EL (cell line): ENCODE results near the gene ZAP70.
"Not testable (repeated sequence)": the region's sequence is repeated elsewhere in the genome, so short reads cannot be mapped to it uniquely, and the experiment has no call there.

ENCODE experiments used
- DNase-seq: peaks from one replicate; pipeline ENCODE4 v3.0.0-alpha.2; 2016

Gene ZAP70

DNA sequence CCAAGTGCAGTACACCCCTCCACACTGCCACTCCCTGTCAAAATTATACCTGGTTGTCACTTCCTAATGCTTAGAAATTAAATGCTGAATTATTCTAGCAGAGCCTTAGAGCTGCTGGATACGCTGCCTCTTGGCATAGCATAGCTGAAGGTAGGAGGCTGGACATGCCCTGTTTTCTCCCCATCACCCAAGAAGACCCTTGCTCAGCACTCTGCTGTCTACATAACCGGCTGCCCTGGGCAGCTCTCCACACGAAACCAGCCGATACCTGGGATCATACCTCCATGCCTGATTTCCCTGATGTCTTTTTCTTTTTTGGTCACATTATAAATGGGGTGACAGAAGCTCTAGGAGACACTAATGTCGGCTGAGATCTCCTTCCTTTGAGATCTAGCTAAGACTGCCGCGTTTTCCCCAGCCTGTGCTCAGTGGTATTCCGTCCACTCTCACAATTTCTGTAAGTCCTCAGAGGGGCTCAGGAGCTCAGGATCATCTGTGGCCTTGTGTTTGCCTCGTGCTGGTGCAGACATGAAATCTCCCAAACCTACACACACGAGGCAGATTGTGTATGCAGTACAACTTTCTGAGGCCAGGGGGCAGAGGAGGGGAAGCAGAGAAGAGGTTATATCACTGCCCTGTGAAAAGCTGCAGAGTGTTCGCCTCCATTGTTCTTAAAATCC lies 13.5 kb upstream of the ZAP70 start:
- DNase-seq, result peak; percentile 49

DNA sequence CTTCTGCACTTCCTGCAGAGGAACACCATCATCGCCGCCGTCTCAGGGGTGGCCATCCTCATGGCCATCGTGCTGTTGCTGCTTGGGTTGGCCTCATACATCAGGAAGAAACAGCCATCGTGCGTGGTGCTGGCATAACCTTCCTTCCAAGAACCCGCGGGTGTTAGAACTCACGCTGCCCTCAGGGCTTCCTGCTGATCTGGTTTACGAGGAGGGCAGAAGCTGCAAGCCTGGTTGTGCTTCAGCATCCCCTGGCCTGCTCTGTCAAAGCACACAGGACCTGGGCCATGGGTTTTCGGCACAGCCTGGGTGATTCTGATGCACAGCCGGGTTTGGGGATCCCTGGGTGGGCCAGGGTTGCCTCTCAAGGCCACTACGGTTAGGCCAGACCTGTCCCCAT lies 12.2 kb upstream of the ZAP70 start:
- no peak for DNase-seq

DNA sequence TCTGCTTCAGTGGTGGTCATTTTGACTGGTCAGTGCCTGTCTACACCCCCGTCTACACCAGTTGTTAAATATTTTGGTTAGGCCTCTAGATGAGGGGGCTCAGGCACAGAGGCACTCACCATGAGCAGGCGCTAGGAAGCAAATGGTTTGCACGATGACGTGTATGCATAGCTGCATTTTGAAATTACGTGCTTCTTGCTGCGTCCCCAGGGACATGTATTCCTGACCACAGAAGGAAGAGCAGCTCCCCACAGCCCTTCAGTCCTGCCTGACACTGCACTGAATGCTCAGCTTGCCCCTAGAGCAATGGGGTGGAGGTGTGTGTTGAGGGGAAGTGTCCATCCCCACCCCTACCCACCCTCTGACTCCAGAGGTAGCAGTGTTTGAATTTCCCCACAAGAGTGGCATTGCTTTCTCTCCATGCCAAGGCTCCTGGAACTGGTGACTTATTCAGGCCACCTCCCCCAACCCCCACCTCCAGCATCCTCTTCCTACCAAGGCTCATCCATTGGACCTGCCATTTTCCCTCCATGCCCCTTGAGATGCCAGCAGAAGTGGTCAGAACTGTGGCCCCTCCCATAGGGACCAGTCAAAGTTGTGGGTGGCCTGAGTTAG lies 11.4 kb upstream of the ZAP70 start:
- DNase-seq, result no peak

DNA sequence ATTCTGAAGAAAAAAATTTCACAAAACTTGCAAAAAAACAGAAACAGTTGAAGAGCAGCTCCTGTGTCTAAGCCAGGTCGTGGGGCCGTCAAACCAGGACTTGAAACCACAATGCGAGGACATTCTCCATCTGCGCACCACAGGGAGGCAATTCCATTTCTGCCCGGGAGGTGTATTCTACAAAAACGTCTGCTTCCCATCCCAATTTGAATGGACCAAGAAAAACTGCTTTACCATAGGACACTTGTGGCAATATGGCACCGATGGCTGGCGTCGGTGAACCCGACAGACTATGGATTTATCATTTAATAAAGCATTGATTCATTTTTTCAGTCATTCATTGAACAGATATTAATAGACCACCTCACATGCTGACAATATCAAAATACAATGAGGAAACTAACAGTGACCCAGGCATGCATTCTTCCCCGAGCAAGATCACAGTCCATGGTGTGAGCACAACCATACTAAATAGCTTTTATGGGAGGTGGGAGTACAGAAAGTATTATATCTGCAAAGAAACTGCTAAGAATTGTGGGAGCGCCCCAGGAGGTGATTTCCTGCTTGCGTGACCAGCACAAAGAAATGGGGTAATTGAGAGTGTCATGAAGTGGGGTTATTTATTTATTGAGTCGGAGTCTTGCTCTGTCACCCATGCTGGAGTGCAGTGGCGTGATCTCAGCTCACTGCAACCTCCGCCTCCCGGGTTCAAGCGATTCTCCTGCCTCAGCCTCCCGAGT lies 10.5 kb upstream of the ZAP70 start:
- DNase-seq, result no peak

DNA sequence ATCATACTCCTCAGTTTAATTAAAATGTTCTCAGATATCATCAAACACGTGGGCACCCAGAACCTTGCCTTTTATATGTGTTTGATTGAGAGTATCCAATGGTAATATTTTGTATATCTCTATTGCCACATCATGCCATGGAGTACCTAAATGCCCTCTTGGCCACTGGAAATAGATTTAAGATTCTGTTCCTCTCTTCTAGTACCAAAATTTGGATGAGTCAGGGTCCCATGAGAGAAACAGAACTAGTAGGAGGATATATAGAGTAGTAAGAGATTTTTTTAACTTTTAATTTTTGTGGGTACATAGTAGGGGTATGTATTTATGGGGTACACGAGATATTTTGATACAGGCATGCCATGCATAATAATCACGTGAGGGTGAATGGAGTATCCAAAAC lies 9.6 kb upstream of the ZAP70 start:
- no peak for DNase-seq

DNA sequence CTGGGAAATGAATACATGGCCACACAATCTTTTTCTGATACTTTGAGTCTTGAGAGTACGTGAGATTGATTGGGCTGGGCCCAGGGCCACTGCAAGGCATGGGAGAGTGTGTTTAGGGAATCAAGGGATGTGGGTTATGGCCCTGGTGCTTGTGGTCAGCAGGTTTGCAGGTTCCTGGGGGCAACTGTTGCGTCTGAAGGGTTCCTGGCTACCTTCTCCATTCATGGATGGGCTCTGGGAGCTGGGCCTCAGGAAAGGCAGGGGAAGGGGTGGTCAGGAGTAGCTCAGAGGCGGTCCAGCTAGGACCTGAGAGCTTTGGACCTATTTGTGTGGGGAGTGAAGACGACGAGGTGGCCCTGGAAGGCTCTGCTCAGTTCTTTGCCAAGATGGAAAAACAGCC lies 8.4 kb upstream of the ZAP70 start:
- DNase-seq, result no peak

DNA sequence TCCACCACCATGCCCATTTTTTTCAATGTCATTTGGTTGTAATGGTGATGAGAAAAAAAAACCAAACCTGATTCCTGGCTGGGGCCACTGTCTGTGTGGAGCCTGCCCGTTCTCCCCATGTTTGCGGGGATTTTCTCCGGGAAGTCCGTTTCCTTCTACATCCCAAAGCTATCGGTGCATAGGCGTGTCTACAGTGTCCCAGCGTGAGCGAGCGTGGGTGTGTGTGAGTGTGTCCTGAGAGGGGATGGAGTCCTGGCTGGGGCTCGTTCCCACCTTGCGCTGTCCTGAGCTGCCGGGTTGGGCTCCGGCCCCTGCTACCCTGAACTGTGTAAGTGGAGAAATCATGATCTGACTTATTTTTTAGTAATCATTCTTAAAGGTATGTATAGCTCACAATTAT lies 7.3 kb upstream of the ZAP70 start:
- DNase-seq, result no peak

DNA sequence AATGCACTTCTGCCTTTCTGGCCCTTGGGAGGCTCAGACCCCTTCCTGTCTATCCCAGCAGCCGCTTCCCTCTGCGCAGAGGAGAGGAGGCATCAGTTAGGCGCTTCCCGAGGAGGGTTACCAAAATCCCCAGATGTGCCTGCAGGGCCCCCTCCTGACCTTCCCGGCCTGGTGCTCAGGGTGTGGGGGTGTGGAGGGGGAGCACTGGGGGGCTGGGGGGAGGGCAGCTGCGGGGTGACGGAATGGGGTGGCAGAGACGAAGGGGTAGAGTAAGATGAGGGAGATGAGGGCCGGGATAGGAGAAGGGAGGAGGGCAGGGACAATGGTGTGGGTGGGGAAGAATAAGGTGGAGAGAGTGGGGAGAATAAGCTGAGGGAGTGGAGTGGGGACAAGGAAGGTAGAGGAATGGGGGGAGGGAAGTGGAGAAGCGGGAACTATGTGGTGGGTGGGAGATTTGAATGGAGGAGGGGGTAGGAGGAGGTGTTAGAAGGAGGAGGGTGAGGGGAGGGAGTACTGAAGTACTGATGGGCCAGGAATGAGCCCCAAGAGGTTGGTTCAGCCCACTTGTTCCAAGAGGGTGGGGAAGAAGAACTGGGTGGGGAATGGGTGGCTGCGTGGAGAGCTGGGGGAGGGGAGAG lies 6.5 kb upstream of the ZAP70 start:
- no peak for DNase-seq

DNA sequence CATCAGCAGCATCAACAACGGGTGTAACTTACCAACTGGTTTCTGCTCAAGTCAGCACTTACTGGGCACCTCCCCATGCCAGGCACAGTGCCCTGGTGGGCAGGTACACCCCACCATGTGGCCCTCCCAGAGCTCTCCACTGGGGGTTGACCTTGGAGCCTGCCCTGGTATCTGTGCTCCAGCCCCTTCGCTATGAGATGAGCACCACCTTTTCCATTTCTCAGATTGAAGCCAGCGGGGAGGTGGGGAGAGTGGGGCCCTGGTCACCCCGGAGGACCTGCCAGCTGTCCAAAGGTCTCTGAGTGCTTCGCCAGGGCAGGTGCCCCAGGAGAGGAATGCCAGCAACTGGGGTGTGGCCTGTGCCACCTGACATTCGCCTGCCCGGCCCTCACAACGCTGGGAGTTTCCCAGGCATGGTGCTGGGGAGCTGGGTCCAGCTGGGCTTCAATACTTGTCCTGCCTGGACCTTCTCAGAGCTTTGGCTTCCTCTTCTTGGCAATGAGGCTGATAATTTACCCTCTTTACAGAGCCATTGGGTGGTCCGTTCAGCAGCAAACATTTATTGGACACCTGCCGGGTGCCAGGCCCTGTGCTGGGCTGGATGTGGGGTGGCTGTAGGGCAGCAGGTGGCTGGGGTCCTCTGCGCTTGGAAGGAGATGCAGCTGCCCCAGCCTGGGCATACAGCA lies 5.9 kb upstream of the ZAP70 start:
- no peak for DNase-seq

DNA sequence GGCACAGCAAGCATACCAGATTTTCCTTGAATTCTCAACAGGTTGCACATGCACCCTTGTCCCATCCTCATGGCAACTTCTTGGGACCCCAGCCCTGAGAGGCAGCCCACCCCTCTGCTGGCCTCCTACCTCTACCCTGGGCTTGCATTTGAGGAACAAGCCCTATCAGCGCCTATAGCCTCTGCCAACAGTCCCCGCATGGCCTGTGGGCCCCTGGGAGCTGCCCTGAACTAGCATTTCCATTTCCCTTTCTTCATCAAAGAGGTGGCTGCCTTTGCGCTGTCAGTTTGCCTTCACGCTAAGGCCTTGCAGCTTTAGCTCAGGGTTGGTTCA lies 5.4 kb upstream of the ZAP70 start:
- DNase-seq, result no peak

DNA sequence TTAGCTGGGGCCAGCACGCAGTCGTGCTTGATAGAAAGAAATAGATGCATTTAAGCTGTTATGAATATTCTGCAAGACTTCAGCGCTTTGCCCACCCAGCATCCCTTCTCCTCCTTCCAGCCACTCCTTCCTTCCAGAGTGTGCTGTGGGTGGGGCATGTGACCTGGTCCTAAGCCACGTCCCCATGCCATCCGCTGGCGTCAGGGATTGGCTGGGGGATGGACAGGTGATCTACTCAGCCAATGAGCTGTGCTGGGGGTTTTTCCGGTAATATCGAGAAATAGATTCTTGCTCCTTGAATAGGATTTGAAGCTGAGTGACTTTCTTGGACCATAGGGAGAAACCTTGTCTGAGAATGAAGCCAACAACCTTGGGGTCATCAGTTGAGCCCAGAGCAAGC lies 4.8 kb upstream of the ZAP70 start:
- DNase-seq, result no peak

DNA sequence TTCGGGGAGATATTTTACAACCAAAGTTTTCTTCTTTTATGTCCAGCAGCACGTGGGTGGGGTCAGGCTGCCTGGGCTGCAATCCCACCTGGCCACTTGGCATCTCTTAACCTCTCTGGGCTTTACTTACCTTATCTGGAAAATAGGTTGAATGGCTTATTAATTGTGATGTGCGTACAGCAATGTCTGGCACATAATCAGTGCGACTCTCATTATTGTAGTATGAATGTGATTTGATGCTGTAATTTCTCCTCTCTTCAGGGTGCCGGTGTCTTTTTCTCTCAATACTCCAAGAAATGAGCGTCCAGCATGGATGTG lies 2.0 kb upstream of the ZAP70 start:
- no peak for DNase-seq

DNA sequence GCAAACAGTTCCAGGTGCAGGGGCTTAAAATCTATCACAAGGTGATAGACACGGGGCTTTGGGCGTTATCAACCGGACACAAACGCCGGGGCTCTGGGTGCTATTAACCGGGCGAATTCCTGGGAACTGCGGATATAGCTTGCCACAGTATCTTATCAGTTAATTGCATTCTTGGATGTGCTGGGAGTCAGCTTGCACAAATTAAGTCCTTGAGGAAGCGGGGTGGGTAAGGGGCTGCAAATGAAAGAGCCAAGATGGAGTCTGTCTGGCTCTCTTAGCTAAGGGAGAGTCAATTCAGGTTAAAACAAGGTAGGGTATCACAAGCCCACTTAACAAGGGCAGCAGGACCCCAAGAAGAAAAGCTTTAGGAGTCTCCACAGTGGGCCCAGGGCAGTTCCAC lies 1.2 kb upstream of the ZAP70 start:
- DNase-seq, result not testable (repeated sequence)

DNA sequence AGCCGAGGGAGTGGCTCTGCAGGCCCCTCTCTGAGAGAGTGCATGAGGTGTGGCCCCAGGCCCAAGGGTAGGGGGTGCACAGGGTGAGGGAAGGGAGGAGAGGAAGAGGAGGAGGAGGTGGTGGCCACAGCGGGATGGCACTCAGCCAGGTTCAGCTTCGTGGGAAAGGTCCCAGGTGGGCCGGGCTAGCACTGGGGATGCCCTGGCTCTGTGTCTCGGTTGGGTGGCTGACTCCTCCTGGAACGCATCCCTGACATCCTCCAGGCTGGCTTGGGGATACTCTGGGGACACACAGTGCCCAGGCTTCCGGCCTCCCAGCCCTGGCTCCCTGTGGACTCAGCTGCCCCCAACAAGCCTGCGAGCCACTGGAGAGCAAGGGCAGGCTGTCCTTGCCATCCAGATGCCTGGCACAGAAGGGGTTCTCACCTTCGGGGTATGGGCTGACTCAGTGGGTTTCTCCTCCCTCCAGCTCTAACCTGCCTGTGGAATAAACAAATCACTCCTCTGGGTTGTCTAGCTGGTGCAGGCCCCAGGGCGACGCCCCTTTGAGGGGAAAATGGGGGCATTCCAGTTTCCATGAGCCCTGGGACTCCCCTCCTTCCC lies 582 bp upstream of the ZAP70 start:
- no peak for DNase-seq

DNA sequence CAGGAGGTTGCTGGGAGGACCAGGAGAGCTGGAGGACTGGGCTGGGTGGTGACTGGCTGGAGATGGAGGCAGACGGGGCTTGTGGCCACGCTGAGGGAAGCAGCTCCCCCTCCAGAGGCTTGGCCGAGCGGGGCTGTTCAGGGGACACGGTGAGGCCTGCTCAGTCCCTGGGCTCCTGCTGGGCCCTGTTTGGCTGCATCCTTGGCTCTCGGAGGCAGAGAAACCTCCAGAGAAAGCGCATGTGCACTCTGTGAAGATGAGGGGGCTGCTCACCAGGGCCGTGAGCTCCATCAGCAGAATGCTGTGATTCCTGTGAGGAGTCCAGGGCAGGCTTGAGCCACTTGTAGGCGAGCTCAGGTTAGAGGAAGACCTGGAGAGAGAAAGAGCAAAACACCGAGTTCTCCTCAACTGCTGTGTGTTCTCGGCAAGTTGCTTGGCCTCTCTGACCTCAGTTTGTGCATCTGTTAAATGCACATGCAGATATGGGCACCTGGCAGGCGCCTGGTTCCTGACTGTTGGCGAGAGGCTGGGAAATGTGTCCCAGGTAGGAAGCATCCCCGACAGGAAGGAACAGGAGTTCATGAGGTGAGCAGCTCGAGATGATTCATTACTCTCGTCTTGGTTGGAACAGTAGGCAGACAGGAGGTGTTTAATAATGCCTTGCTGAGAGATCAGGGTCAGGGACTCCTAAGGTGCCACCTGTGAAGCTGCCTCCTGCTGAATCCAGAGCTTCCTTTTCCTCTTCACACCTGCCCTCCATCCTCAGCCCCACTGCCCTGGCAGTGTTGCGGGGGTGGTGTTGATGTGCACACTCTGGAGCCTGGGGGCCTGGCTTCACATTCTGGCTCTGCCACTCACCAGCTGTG lies 941 bp downstream of the ZAP70 start:
- no peak for DNase-seq

DNA sequence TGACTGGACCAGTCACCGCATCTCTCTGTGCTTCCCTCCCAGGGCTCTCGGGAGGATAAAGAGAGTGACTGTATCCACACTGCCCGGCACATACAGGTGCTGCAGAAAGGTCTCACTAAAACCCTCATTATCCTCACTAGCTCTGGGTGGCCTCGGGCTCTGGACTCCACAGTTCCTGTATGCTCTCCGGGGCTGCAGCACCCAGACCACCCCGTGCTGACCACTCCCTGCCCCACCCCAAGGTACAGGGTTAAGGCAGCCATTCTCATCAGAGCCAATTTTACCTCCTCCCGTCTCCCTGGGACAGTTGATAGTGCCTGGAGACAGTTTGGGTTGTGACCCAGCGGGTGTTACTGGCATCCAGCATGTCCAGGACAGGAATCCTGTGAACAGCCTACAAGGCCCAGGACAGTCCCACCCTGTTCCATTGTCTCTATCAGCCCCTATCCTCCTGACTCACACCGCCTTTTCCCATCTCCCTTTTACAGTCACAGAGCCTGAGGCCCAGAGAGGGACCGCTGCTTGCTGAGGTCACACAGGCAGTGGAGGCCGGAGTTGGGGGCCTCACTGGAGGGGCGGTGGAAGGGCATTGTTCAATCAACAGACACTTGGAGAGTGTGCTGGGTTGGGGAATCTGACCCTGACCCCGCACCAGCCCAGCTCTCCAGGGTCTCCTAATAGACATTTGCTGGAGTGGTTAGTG lies 1.7 kb downstream of the ZAP70 start:
- DNase-seq, result no peak

DNA sequence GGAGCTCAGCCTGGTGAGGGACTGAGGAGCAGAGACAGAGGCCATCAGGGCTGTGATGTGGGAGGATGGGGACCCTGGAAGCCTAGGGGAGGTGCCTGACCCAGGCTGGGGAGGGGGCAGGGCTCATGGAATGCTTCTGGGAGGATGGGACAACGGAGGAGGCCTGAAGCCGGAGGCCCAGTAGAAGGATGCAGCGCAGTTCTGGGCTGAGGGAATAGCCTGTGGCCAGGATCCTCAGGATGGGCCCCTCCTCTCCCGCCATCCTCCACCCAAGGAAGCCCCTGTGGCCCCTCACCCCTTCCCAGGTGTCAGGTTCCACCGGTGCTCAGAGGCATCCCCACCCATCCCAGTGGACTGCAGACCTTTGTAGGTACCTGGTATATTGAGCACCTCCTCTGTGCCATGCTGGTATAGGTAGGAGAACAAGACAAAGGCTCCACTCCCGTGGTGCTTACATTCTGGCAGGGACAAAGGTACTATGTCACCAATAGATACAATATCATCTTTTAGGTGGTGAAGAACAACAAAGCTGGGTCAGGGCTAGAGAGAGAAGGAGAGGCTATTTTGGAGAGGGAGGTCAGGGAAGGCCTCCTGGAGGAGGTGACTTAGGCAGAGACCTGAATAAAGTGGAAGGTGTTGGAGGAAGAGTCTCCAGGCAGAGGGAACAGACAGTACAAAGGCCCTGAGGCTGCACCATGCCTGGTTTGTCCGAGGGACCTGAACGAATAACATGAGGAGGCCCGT lies 2.7 kb downstream of the ZAP70 start:
- no peak for DNase-seq

DNA sequence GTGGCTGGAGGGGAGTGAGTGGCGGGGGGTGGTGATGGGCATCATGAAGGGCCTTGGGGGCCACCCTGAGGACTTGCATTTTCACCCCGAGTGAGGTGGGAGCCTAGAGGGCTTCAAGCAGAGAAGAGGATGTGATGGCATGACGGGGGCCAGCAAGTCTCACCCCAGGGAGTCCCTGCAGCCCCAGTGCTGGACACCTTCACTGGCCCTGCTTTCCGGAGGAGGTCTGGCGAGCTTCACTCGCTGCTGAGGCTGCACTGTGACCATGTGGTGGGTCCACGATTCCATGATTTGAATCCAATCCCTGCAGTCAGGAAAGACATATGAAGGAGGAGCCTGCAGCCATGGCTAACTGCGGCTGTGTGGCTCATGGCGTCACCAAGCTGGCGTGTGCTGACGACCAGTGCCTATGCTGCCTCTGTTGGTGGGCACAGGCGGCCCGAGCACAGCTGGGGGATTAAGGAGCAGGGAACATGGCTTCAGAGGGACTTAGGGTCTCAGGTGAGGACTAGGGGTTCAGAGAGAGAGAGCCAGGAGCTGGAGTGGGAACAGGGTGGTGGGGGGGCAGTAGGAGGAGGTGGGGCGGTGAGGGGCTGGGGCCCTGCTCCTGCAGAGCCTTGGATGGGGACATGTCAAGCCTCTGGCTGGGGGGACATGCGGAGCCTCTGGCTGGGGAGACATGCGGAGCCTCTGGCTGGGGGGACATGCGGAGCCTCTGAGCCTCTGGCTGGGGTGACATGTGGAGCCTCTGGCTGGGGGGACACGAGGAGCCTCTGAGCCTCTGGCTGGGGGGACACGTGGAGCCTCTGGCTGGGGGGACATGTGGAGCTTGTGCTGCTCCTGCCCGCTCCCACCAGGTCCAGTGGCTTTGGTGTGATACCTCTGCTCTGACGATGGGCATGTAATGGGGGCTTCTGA lies 3.6 kb downstream of the ZAP70 start:
- no peak for DNase-seq

DNA sequence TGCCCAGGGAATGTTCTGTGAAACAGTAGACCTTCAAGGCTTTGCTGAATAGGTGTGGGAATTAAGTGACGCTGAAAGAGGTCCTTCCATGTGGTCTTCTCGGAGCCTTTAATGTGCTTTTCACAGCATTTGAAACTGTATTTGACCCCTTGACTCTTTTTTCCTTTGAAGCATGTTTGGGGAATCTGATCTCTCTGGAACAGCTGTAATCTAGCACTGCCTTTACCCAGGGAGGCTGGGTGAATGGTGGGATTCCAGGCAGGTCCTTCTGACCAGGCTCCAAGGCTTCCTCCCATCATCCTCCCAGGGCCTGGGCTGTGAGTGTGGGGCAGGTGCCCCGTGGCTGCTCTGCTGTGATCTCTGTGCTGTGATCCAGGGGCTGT lies 4.2 kb downstream of the ZAP70 start:
- DNase-seq, result no peak
